KOPT-K1 (cell line): ENCODE measurements around the gene PRSS56.

Source experiments
- H3K27ac ChIP-seq: fragments of 200-600 bp; sonication (generic); 2 replicates; pipeline ENCODE4 v1.5.1; 2016; ENCODE audit warnings: antibody characterized with exemption, mild to moderate bottlenecking, low read depth, low read length; ENCODE audit not compliant: poor library complexity, severe bottlenecking
- H3K36me3 ChIP-seq: fragments of 200-600 bp; sonication (generic); 2 replicates; pipeline ENCODE4 v1.5.1; 2017; ENCODE audit warnings: antibody characterized with exemption, mild to moderate bottlenecking, low read length, moderate library complexity; ENCODE audit not compliant: insufficient read depth
- H3K9me3 ChIP-seq: fragments of 200-600 bp; sonication (generic); 2 replicates; pipeline ENCODE4 v1.5.1; 2017; ENCODE audit warnings: antibody characterized with exemption, low read length, mild to moderate bottlenecking; ENCODE audit not compliant: insufficient read depth, poor library complexity, severe bottlenecking

PRSS56 gene

GRCh38 chr2:232506709-232507108 lies 13.5 kb upstream of the PRSS56 start:
- Histone ChIP-seq H3K27ac (no peak overlapping the region), H3K36me3 (no peaks in the 10 kb centered on the region), H3K9me3 (no peaks in the 10 kb centered on the region)

- H3K36me3 ChIP-seq, result no peaks in the 10 kb centered on the region
- H3K9me3 ChIP-seq, result no peaks in the 10 kb centered on the region
- H3K27ac ChIP-seq, result no peak overlapping the region
Observed at GRCh38 chr2:232508251-232508650, 11.9 kb upstream of the PRSS56 start.

- Histone ChIP-seq H3K27ac (no peak overlapping the region), H3K36me3 (no peaks in the 10 kb centered on the region), H3K9me3 (no peaks in the 10 kb centered on the region)
Observed at GRCh38 chr2:232511336-232511890, 8.8 kb upstream of the PRSS56 start.

- no peaks in the 10 kb centered on the region for H3K9me3 ChIP-seq
Observed at GRCh38 chr2:232512602-232513001, 7.6 kb upstream of the PRSS56 start.

GRCh38 chr2:232513353-232513752 lies 6.8 kb upstream of the PRSS56 start:
- Histone ChIP-seq H3K27ac (no peak overlapping the region), H3K36me3 (no peaks in the 10 kb centered on the region), H3K9me3 (no peaks in the 10 kb centered on the region)

More at GRCh38 chr2:232512602-232513001, 7.6 kb upstream of the PRSS56 start:
- Histone ChIP-seq H3K27ac (no peak overlapping the region), H3K36me3 (no peaks in the 10 kb centered on the region)

- Histone ChIP-seq H3K9me3 (no peaks in the 10 kb centered on the region), H3K36me3 (no peaks in the 10 kb centered on the region), H3K27ac (no peak overlapping the region)
Observed at GRCh38 chr2:232515639-232516038, 4.5 kb upstream of the PRSS56 start.

- Histone ChIP-seq H3K36me3 (no peaks in the 10 kb centered on the region), H3K9me3 (no peaks in the 10 kb centered on the region), H3K27ac (no peak overlapping the region)
Observed at GRCh38 chr2:232516551-232516950, 3.6 kb upstream of the PRSS56 start.

- no peak overlapping the region for H3K27ac ChIP-seq
Observed at GRCh38 chr2:232518844-232519243, 1.3 kb upstream of the PRSS56 start.

GRCh38 chr2:232520489-232520888 lies 301 bp downstream of the PRSS56 start:
- H3K27ac ChIP-seq, result no peak overlapping the region
- no peaks in the 10 kb centered on the region for H3K36me3 ChIP-seq
- no peaks in the 10 kb centered on the region for H3K9me3 ChIP-seq

More at GRCh38 chr2:232518844-232519243, 1.3 kb upstream of the PRSS56 start:
- Histone ChIP-seq H3K36me3 (no peaks in the 10 kb centered on the region), H3K9me3 (no peaks in the 10 kb centered on the region)

GRCh38 chr2:232521098-232521497 lies 910 bp downstream of the PRSS56 start:
- no peaks in the 10 kb centered on the region for H3K36me3 ChIP-seq
- H3K27ac ChIP-seq, result no peak overlapping the region
- H3K9me3 ChIP-seq, result no peaks in the 10 kb centered on the region

- no peaks in the 10 kb centered on the region for H3K9me3 ChIP-seq
- H3K36me3 ChIP-seq, result no peaks in the 10 kb centered on the region
- no peak overlapping the region for H3K27ac ChIP-seq
Observed at GRCh38 chr2:232521959-232522622, 1.9 kb downstream of the PRSS56 start.

- H3K36me3 ChIP-seq, result no peaks in the 10 kb centered on the region
- H3K27ac ChIP-seq, result no peak overlapping the region
- H3K9me3 ChIP-seq, result no peaks in the 10 kb centered on the region
Observed at GRCh38 chr2:232522623-232523401, 2.6 kb downstream of the PRSS56 start.

GRCh38 chr2:232523402-232523681 lies 3.2 kb downstream of the PRSS56 start:
- Histone ChIP-seq H3K9me3 (no peaks in the 10 kb centered on the region), H3K27ac (no peak overlapping the region), H3K36me3 (no peaks in the 10 kb centered on the region)

- no peaks in the 10 kb centered on the region for H3K36me3 ChIP-seq
- H3K27ac ChIP-seq, result no peak overlapping the region
- H3K9me3 ChIP-seq, result no peaks in the 10 kb centered on the region
Observed at GRCh38 chr2:232523682-232524597, 3.8 kb downstream of the PRSS56 start.

GRCh38 chr2:232524771-232525170 lies 4.6 kb downstream of the PRSS56 start:
- H3K9me3 ChIP-seq, result no peaks in the 10 kb centered on the region
- no peaks in the 10 kb centered on the region for H3K36me3 ChIP-seq
- no peak overlapping the region for H3K27ac ChIP-seq
